Gastrocnemius medialis (tissue), 4 donors: ENCODE data around the gene CHST12. TPM values are rescaled to one million over a fixed set of nuclear protein-coding genes. Genes with fewer than 3 reads are reported as not detected.
"Not testable (repeated sequence)": the region's sequence is repeated elsewhere in the genome, so short reads cannot be mapped to it uniquely, and the experiment has no call there.

ENCODE experiments used
- ATAC-seq, 2 donors: fragments of 150-250 bp; one replicate each; pipeline ENCODE4 v1.9.1; 2016
- DNase-seq, 2 donors: peaks; one replicate each; pipeline ENCODE4 v3.0.0-alpha.2; 2019
- H3K27ac ChIP-seq, 4 donors: fragments of 200-600 bp; sonication (generic); 1 replicate in 1 of 4; 2 replicates in 3 of 4; pipeline ENCODE4 v1.5.1; 2016 to 2018; ENCODE audit warnings: mild to moderate bottlenecking in 2 of 4, moderate library complexity in 1 of 4
- H3K27me3 ChIP-seq, 3 donors: fragments of 200-600 bp; sonication (generic) in 2 of 3; 1 replicate in 1 of 3; 2 replicates in 2 of 3; pipeline versions ENCODE4 v1.5.1 to v1.6.0; 2016 to 2019; ENCODE audit warnings: mild to moderate bottlenecking in 1 of 3, moderate library complexity in 1 of 3
- H3K36me3 ChIP-seq, 2 donors: fragments of 200-600 bp; sonication (generic) in 1 of 2; one replicate each; pipeline ENCODE4 v1.5.1; 2017 to 2018
- H3K4me1 ChIP-seq, 2 donors: fragments of 200-600 bp; sonication (generic) in 1 of 2; one replicate each; pipeline ENCODE4 v1.5.1; 2016 to 2017; ENCODE audit warnings: mild to moderate bottlenecking in 2 of 2
- H3K4me3 ChIP-seq, 4 donors: fragments of 200-600 bp; sonication (generic) in 3 of 4; 1 replicate in 1 of 4; 2 replicates in 3 of 4; pipeline ENCODE4 v1.5.1; 2016 to 2019; ENCODE audit warnings: mild to moderate bottlenecking in 2 of 4
- H3K9me3 ChIP-seq, 3 donors: fragments of 200-600 bp; sonication (generic) in 2 of 3; 1 replicate in 1 of 3; 2 replicates in 2 of 3; pipeline ENCODE4 v1.5.1; 2016 to 2019
- CTCF ChIP-seq, 5 experiments: fragments of 450-650 bp in 3 of 5; fragments of 200-600 bp in 2 of 5; sonication (generic) in 2 of 5; IDR thresholded peaks in 4 of 5; conservative IDR thresholded peaks in 1 of 5; 1 replicate in 4 of 5; 2 replicates in 1 of 5; pipeline ENCODE4 v1.5.1; 2016 to 2019; ENCODE audit warnings: antibody characterized with exemption in 5 of 5, mild to moderate bottlenecking in 3 of 5, moderate library complexity in 3 of 5
- POLR2A ChIP-seq, 2 donors: fragments of 450-650 bp; IDR thresholded peaks; one replicate each; pipeline ENCODE4 v1.6.1; 2017; ENCODE audit warnings: antibody characterized with exemption in 2 of 2, mild to moderate bottlenecking in 2 of 2, moderate library complexity in 2 of 2
- in situ Hi-C, 4 donors: fragments of 200-750 bp; cut with MboI; loops; one replicate each; pipeline versions ENCODE4 v1.15.0 to v1.8.0; 2017; ENCODE audit warnings: low sequenced_read_pairs in 4 of 4
- intact Hi-C: fragments of 100-400 bp; cut with DNase I; formaldehyde crosslinking; loops from one replicate; pipeline ENCODE4 v1.15.1; 2023; ENCODE audit warnings: low total_unique reads
- total RNA-seq, 4 donors: library from RNA; depleted of rRNA; stranded (reverse); fragments of >200 nt; gene quantifications; one replicate each; pipeline versions ENCODE4 v1.1.0 to v1.2.3, GENCODE V29; 2016

CHST12 gene
- total RNA-seq, 4 donors from 2014 or later = 5.5 to 13.1 (median 10.1) TPM

- intact Hi-C loops = no loop called here
- no peak for TF ChIP-seq CTCF (IDR thresholded peaks at IDR 0.05 in 4 of 5, conservative IDR thresholded peaks at IDR 0.05 in 1 of 5)
- TF ChIP-seq POLR2A (IDR thresholded peaks at IDR 0.05) = no peak
- Histone ChIP-seq H3K9me3 (no peaks in the 10 kb centered on the region), H3K27me3 (peaks cover 2 to 14% (median 11%) of the 10 kb centered on the region in 3 donors), H3K36me3 (no peaks in the 10 kb centered on the region), H3K4me3 (no peak overlapping the region), H3K4me1 (no peaks in the 10 kb centered on the region), H3K27ac (no peak overlapping the region)
- ATAC-seq = no peak
- in situ Hi-C loops = loop anchor here in 2 of 4 donors (25.0 kb wide), 1 partner anchor 221 kb away; the partner anchor contains the start of gene AMZ1 (in 2 of the 2)
- DNase-seq = no peak
These were observed 62.5 kb downstream of the CHST12 start for GRCh38 chr7:2465928-2466327.

- Histone ChIP-seq H3K4me3 (no peak overlapping the region), H3K27ac (no peak overlapping the region), H3K27me3 (peaks cover 4 to 15% (median 14%) of the 10 kb centered on the region in 3 donors), H3K9me3 (no peaks in the 10 kb centered on the region), H3K36me3 (no peaks in the 10 kb centered on the region), H3K4me1 (no peaks in the 10 kb centered on the region)
- TF ChIP-seq POLR2A (IDR thresholded peaks at IDR 0.05) (no peak), CTCF (IDR thresholded peaks at IDR 0.05 in 4 of 5, conservative IDR thresholded peaks at IDR 0.05 in 1 of 5) (no peak)
- DNase-seq (no peak), ATAC-seq (no peak)
- intact Hi-C loops (no loop called here), in situ Hi-C loops (loop anchor here in 2 of 4 donors (25.0 kb wide), 1 partner anchor 221 kb away; the partner anchor contains the start of gene AMZ1 (in 2 of the 2))
These were observed 63.3 kb downstream of the CHST12 start for GRCh38 chr7:2466675-2467074.

- no peak overlapping the region for H3K27ac ChIP-seq
- TF ChIP-seq POLR2A (IDR thresholded peaks at IDR 0.05) (no peak), CTCF (IDR thresholded peaks at IDR 0.05 in 4 of 5, conservative IDR thresholded peaks at IDR 0.05 in 1 of 5) (no peak)
- DNase-seq = no peak
- H3K27me3 ChIP-seq = peaks cover 8 to 17% (median 14%) of the 10 kb centered on the region in 3 donors
- ATAC-seq = no peak
- no peaks in the 10 kb centered on the region for H3K9me3 ChIP-seq
- no peak overlapping the region for H3K4me3 ChIP-seq
- no peaks in the 10 kb centered on the region for H3K4me1 ChIP-seq
- intact Hi-C loops (loop anchor here (2.0 kb wide), 1 partner anchor 17 kb away; no protein-coding TSS in a partner anchor), in situ Hi-C loops (loop anchor here in 2 of 4 donors (25.0 kb wide), 1 partner anchor 219 kb away; the partner anchor contains the start of gene AMZ1 (in 2 of the 2))
- H3K36me3 ChIP-seq = no peaks in the 10 kb centered on the region
These were observed 64.8 kb downstream of the CHST12 start for GRCh38 chr7:2468227-2468626.

- not testable (repeated sequence) for H3K4me1 ChIP-seq, DNase-seq, H3K9me3 ChIP-seq, ATAC-seq, H3K27ac ChIP-seq, H3K36me3 ChIP-seq, H3K4me3 ChIP-seq
- intact Hi-C loops = loop anchor here (2.0 kb wide), 2 partner anchors 19 to 67 kb away; partner anchors contain the start of gene CHST12
- peaks cover 8 to 17% (median 14%) of the 10 kb centered on the region in 3 donors for H3K27me3 ChIP-seq
- in situ Hi-C loops = loop anchor here in 2 of 4 donors (25.0 kb wide), 1 partner anchor 218 kb away; the partner anchor contains the start of gene AMZ1 (in 2 of the 2)
These were observed 66.2 kb downstream of the CHST12 start for GRCh38 chr7:2469460-2470203.
